NCI-H1105 treated with DMSO at 0.1 percent for 48 hours (cell line): Measurements from ENCODE around the gene VIT.

Source experiments
- DNase-seq: peaks from one replicate; lab custom pipeline; 2025; lab: John Stamatoyannopoulos, UW

Gene VIT

DNA sequence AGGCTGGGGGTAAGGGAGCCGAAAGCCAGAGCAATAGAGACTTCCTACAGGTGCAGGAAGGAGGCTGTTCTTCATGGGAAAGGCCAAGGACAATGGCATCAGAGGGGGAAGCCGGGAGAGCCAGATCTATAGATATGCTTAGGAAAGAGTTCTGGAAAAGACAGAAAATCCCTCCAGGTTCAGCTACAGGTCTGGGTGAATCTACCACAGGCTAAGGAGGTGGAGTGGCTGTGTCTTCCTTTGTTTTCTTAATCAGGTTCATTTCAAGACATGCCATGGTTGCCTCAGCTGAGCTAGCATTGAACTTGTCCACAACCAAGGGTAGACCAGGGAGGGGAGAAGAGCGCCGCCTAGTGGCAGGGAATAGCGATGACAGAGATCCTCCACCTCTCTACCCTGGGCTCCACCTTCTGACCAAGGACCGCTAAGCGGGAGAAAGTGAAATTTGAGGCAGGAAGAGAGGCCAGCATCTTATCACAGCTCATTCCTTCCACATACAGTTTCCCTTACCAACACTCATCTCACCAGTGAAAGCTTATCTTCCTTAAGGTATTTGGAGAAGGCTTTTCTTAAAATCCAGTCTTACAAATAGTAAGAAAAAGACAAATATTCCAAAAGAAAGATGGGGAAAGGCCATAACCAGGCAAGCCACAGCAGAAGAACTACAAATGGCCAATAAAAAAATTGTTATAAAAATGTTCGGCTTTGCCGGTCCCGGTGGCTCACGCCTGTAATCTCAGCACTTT is 74.2 kb downstream of the VIT start:
- DNase-seq, result peak; percentile 46

DNA sequence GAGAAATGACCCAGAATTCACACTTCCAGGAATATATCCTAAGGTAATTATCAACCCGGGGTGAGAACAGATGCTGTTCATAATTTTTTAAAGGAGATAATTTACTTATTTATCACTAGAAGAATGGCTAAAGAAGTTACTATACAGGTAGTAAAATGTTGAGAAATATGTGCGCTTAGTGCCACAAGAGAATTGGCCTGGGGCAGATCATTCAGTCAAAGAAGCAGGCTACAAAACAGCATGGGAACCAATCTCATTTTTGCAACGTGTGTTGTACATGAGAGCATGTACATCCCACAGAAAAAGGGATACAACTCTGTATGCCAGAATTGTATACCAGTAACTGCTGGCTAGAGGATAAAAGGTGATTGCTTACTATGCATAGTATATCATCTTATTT is 75.2 kb downstream of the VIT start:
- DNase-seq, result no peak

DNA sequence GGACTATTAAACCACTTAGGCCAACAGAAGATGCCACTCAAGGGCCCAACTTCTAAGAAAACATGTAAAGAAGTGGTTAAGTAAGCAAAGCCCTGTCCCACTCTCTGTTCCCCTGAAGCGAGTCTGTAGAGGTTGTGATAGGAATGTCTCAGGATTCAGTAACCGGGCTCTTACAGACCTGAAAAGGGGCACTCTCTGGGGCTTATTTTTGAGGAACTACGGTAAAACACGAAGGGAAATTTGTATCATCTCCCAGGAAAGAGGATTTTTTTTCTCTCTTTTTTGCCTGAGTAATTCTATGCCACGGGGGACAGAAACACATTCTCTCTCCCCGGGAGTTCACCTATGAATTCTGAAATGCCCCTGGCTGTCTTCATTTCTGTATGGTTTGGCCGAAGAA is 77.4 kb downstream of the VIT start:
- DNase-seq, result no peak

DNA sequence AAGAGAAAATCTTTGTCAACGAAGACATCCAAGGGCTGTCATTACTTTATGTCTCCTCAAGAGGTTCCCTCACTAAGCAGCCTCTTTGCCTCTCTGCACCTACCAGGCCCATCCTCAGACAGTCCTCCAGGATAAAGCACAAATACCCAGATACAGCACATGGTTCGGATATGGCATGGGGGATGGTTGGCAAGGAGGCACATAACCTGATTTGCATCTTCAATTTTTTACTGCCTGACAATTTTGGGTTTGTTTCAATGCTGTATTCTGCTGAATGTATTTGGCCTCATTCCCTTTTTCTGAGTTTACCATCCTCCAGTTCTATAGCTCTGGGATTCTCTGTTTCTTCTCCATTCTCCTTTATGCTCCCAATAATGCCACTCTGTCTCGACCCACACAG is 78.8 kb downstream of the VIT start:
- no peak for DNase-seq

DNA sequence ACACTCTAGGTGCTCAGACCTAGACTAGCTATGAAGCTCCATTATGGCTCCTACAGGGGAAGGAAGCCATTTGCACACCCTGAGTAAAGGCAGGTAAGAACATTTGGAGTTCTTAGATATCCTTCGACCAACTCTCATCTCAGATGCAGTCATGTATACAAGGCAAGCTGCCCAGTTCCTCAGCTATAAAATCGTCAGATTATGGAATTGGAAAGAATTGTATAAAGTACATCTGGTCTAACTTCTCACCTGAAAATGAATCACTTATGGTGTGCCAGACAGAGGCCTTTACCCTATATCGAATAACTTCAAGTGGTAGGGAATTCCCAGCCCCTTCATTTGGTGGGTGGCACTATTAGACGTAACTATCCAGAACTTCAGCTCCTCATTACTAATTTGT is 79.3 kb downstream of the VIT start:
- no peak for DNase-seq

DNA sequence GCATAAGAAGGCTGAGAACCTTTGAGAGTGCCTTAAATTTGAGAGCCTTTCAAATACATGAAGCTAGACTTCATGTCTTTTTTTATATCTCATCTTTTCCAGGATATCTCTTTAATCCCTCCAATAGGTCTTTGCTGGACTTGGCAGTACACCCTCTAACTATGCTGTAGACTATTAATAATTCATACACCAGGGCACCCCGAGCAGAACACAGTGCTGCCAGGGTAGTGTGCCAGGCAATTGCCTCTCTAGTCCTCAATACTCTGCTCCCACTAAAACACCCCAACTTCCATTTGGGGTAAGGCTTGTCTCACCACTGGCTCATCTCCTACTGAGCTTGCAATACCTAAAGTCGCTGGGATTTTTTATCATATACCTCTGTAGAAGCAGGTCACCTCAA is 80.8 kb downstream of the VIT start:
- no peak for DNase-seq

DNA sequence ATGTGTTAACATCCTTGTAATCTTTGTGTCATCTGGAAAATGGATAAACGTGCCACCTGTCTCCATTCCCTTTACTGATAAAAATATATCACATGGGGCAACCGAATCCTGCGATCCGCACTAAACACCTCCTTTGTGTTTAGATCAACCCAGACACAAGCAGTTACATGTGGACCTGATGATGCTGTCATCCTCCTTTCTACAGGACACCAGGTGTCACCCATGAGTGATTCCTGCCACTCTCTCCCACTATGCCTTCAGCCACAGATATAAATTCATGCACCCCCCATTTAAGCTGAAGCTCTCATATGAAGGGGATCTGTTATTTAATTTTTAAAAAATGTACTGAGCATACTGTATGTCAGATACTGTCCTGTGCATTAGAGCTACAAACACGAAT is 81.3 kb downstream of the VIT start:
- DNase-seq, result no peak

DNA sequence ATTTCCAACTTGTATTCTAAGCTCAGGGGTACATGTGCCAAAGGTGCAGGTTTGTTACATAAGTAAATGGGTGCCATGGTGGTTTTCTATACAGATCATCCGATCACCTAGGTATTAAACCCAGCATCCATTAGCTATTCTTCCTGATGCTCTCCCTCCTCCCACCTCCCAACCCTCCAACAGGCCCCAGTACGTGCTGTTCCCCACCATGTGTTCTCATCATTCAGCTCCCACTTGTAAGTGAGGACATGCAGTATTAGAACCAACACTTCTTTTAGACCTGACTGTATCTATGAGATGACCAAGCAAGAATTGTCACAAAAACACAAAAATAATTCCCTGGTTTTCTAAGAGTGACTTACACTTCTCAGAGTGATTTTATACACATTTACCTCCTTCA is 83.0 kb downstream of the VIT start:
- no peak for DNase-seq

DNA sequence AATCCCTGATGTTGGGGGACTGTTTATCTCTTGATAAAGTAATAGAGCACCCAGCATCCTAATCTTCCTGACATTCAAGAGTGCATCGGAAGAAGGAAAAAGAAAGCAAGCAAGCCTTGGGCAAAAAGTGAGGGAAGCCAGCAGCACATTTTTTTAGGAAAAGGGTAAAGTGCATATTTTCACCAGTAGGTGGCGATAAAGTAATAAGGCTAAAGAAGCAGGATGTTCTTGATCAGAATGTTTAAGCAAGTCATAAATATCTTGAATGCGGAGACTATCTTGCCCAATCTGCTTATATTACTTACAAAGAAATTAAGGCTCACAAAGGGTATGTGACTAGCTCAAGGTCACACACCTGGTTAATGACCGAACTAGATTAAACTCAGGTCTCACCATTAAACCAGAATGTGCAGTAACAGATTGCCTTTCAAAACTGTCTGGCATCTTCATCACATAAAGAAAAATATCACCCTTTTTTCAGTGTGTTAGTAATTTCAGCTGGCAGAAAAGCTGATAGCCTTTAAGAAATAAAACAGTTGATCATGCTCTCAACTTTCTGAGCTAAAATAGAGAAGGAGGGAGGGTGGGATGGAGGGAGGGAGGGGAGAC is 83.8 kb downstream of the VIT start:
- DNase-seq, result peak; percentile 49

DNA sequence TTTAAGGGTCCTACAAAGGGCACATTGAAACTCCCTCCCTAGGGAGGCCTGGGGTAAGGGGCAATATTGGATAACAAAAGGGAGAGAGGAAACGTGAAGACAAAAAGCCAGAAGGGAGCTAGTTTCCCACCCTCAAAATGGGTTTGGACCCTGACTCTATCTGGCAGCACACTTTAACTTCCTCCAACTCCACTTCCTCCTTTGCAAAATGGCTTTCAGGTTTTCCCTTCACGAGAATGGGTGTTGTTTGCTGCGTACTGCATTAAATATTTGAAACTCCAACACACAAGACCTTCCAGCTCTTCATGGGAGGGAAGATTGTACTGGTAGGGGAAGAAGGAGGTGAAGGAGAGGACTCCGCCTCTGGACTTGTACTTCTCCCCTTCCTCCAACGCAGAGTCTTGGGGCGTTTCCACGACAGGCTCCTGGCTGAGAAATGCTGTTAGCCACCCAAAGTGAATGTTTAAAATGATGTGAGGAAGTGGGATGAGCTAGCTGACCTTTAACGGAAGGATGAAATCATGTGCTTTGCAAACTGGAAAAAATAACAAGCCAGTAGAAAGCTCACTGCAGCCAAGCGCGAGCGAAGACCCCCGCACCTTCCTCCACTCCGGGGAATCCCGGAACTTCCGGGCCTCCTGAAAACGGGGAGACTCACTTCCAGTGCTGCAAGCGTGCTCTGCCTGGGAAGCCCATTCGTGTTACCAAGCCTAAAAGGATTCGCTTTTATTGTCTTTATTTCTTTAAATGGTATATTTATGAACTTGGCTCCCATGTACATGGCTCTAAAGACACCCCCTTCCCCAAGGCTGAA is 85.6 kb downstream of the VIT start:
- DNase-seq, result no peak

DNA sequence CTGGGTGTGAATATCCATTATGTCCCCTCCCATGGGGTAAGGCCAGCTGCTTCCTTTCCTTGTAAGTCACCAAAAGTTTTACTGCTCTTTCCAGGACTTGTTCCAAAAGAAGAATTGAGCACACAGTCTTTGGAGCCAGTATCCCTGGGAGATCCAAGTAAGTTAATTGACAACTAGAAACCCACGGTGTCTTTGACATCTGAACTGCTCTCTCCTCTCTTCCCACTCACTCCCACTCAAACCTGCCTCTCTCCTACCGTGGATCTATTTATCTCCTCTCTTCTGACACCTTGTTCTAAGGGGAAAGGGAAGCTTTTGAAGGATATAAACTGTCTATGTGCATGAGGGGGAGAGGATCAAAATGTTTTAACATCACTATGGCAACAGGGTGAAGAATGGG is 86.7 kb downstream of the VIT start:
- DNase-seq, result no peak

DNA sequence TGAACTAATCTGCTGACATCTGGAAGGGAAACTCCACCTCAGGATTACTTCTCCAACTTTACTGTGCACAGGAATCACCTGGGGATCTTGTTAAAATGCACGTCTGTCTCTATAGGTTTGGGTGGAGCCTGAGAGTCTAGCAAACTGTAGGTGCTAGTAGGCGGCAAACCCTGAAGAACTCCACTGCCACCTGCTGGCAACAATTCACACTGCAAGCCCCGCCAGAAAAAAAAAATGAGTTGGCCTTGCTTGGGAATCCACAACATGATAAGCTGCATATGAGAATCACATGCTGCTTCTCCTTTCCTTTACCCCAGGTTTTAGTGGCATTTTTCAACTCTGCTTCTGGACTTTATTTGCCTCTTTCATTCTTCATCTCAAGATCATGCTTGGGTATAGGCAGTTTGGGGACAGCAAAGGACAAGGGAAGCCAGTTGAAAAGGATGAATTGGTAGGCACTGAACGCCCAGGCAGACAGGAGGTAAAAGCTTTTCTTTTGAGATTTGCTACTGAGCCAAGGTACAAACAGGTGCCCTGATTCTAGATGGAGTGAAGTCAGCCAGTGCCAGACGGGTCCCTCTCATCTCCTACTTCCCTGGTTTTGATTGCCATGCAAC is 88.8 kb downstream of the VIT start:
- peak; percentile 52 for DNase-seq

DNA sequence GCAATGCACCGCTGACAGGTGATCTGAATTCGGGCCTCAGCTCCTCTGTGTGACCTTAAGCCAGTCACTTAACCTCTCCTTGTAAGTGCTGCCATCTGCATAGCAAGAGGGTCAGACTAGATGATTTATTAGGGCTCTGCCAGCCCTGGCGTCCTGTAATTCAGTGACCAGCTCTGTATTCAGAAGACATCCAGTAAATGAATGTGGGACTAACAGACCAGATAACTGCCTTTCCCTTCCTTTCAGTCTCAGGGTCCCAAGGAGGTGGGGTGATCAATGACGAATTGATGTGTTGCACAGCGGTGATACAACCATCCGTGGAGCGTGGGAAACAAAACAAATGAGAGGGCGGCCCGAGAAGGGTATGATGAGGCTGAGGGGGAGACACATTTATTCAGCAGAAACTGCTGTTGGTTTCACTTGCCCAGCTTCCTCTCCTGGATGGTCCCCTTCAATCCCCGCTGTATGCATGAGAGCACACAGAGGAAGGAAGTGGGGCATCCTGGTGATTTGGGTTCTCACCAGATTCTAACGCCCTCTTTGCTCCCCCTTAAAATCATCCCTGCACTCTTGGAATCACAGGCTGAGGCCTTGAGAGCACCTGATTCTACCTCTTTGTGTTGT is 92.8 kb downstream of the VIT start:
- no peak for DNase-seq

DNA sequence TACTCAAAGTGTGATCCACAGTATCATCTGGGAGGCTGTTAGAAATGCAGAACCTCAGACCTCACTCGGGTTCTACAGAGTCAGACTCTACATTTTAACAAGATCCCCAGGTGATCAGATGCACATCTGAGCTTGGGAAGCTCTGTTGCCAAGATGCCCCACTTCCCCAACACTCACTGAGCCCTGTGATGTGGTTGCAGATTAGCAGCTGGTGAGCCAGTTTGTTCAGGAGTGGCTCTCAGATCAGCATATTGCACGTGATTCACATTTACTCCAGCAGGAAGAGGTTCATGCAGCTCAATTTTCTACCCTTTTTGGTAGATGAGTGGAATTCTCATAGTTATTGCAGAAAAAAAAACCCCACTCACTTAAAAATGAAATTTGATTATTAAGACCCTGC is 96.4 kb downstream of the VIT start:
- no peak for DNase-seq

DNA sequence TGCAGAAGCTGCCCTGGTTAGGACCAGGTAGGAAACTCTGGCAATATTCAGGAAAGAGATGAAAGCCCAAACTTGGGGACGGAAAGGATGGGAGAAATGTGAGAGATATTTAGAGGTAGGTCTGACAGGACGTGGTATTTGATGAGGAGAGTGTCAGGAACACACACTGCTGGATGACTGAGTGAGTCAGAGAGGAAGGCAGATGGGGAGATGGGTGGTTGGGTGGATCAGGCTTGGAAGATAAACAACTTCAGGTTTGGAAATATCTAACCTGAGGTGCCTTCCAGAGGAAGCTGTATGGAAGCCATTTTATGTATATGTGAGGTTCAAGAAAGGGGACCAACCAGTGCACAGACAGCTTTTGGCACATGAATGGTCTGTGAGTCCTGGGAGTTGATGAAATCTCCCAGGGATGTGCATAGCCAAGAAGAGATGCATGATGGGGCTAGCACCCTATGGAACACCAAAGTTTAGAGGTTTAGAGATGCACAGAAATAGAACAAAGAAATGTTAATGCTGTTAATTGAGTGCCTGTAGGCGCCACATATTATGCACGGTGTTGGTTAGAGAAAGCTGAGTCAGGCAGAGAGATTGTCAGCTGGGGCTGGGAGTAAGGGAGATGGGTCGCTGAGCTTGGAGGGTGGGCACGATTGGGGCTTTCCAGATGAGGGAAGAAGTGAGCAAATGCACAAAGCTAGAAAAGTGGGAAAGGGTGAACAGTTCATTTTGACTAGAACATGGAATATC is 101.0 kb downstream of the VIT start:
- DNase-seq, result no peak

DNA sequence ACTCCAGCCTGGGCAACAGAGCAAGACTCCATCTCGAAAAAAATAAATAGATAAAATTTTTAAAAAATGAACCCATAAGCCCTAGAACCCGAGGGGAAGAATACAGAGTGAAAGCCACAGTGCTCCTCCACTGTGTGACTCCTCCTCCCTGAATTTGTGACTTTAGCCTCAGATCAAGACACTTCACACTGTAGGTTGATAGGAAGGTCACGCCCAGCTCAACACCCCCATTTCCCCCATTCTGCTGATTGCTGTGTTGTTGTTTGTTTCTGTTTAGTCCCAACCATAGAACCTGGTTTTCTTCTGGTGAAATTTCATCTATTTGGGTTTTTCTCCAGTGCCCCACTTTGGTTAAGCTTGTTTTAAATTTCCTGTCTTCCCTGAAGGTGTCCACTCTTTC is 102.2 kb downstream of the VIT start:
- DNase-seq, result no peak

DNA sequence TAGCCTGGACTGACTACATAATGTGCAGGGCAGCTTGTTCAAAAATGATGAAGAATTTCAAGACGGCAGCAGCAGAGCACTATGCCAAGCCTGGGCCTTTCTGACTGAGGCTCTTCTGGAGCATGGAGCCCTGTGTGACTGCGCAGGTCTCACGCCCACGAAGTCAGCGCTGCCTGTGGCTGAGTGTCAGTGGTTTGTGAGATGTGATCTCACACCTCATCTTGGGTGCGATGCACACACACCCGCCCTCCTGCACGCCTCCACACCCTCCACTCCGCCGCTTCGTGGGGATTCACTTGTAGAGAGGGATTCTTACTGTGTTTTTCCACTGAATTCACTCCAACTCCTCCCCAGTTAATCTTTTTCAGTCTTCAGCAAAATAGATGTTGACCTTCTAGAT is 103.9 kb downstream of the VIT start:
- no peak for DNase-seq

DNA sequence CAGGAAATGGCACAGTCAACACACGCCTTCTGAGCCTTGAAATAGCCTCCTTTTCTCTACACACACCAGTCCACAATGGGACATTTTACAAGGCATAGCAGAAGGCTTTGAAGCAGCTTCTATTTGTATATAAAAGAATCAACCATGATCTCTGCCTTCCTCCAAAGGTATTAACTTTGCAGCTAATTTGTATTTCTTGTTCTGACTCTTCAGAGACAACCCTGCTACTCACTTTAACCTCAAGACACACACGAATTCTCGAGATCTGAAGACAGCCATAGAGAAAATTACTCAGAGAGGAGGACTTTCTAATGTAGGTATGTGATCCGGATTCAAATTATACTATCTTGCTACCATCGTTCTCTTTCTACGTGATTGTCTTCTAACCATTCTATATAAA is 104.6 kb downstream of the VIT start:
- DNase-seq, result no peak

DNA sequence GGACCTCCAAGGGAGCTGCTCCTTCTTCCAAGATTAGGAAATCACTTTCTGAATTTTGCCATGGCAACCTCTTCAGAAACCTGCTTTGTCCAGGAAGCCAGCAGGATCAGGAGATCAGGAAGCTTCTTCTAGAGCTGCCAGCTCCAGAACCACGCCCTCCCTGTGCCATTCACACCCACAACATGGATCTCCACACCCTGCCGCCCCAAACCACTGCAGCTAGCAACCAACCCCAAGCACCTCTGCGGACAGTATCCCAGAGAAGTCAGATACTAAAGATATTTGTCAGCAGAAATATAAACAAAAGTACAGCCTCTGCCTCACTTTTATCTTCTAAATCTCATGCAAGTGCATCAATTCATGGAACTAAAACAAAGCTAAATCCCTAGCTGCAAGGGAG is 106.4 kb downstream of the VIT start:
- DNase-seq, result no peak

DNA sequence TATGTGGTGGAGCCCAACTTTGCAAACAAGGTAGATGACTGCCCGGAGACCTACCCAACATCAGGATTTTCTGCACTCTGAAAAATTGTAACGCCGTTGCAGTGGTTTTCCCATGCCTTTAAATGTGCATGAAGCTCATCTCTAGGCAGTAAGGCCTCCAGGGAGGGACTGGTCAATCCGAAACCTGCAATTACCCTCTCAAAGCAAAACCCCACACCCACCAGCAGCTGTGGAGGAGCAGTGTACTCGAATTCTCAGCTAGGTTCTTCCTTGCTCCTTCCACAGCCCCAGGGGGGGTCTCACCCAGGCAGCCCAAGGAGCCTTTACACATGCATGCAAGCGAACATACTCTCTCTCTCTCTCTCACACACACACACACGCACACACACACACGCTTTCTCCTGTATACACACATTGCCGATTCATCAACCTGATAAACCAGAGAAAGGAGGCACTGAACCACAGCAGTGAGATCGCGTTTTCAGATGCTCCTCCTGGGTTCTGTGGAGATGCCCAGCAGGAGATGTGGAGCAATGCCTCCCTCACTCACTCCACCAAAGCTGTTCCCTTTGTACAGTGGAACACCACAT is 109.2 kb downstream of the VIT start:
- DNase-seq, result no peak

DNA sequence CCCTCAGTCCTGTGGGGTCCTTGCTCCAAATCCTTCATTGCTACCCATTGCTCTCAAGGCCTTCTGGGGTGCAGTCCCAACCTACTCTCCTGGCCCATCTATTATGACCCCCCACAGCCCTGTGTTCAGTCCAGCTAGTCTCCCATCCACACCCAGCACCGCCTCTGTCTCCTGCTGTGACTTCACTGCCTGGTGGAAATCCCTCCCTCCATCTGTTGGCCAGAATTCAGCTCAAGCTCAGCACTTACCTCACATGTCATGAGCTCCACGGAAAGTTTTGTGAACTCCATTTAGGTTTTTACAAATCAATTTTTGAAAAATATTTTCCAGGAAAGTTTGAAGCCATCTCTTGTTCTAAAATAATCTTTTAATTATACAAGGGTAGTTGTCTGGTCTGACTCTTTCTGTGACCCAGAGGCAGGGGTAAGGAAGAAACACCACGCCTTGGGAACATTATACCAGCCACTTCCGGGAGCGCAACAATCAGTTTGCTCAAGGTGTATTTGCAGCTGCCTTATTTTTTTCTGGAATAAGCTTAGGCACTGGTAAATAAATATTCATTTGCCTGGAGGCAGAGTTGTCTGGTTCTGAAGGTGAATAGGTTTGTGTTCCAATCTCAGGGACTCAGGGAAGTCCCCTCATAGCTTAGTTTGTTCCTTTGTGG is 110.8 kb downstream of the VIT start:
- DNase-seq, result no peak
